Measurements from ENCODE around the gene TEPSIN. TPM values are rescaled to one million over a fixed set of nuclear protein-coding genes. Genes with fewer than 3 reads are reported as not detected.

TEPSIN gene
- total and polyA plus RNA-seq, 4 donors = 3.2 to 22.9 (median 10.7) TPM

DNA sequence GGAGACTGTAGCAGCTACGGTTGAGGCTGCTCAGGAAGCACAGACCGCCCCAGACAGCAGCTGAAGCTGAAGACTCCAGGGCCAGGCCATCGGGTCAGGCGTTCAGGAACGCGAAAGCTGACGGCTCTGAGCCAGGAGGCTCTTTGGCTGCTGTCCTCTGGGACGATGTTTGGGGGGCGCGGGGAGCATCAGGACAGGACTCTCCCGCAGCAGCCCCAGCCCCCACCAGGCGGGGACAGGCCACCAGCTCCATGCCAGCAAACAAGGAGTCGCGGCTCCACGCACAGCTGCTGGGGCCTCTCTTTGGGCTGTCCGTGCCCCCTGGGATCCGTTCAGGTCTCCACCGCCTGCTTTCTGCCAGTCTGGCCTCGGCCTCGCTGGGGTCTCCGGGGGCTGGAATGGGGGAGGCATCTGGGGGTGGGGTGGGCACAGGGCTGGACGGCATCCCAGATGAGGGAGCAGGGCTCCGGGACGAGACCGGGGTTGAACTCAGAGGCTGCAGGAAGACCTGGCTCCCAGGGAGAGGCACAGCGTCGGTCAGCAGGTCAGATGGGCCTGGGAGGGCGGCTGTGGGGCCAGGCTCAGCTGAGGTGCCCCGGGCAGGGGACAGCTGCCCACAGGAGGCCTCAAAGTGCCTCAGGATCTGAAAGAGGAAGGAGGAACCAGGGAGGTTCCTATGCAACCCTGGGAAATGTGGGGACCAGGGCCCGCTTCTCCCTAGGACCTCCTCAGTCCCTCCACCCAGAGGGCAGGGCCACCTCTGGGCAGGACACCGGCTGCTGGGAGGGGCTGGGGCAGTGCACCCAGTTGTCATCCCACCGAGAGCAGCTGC lies 9.8 kb downstream of the TEPSIN start:
- DNase-seq (ENCODE audit: low spot score) = no peak
- H3K36me3 ChIP-seq (ENCODE audit: control insufficient read depth in 4 of 4, insufficient read depth in 3 of 4, low read depth in 1 of 4, low read length in 3 of 4) = peaks cover 5 to 33% (median 13%) of the 10 kb centered on the region in 4 donors

More for the DNA sequence above, 9.8 kb downstream of the TEPSIN start:
- no peaks in the 10 kb centered on the region for H3K9me3 ChIP-seq (ENCODE audit: control insufficient read depth in 4 of 4, low read length in 3 of 4)
- H3K4me1 ChIP-seq (ENCODE audit: control insufficient read depth in 4 of 4, insufficient read depth in 4 of 4, low read length in 3 of 4) = peaks cover 0 to 7% (median 0%) of the 10 kb centered on the region in 4 donors
- no peak overlapping the region for H3K9ac ChIP-seq (ENCODE audit: low read depth in 1 of 2, low read length in 2 of 2)
- TF ChIP-seq, protein P1, sequence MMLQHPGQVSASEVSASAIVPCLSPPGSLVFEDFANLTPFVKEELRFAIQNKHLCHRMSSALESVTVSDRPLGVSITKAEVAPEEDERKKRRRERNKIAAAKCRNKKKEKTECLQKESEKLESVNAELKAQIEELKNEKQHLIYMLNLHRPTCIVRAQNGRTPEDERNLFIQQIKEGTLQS (IDR thresholded peaks at IDR 0.05) = no peak
- TF ChIP-seq HNF4A (conservative IDR thresholded peaks at IDR 0.05) = no peak
- TF ChIP-seq, protein P2, sequence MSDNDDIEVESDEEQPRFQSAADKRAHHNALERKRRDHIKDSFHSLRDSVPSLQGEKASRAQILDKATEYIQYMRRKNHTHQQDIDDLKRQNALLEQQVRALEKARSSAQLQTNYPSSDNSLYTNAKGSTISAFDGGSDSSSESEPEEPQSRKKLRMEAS (IDR thresholded peaks at IDR 0.05) = no peak
- no peak for TF ChIP-seq GABPA (IDR thresholded peaks at IDR 0.05 in 1 of 2, conservative IDR thresholded peaks at IDR 0.05 in 1 of 2)
- no peak for TF ChIP-seq FOXA1 (IDR thresholded peaks at IDR 0.05)
- TF ChIP-seq, protein P3, sequence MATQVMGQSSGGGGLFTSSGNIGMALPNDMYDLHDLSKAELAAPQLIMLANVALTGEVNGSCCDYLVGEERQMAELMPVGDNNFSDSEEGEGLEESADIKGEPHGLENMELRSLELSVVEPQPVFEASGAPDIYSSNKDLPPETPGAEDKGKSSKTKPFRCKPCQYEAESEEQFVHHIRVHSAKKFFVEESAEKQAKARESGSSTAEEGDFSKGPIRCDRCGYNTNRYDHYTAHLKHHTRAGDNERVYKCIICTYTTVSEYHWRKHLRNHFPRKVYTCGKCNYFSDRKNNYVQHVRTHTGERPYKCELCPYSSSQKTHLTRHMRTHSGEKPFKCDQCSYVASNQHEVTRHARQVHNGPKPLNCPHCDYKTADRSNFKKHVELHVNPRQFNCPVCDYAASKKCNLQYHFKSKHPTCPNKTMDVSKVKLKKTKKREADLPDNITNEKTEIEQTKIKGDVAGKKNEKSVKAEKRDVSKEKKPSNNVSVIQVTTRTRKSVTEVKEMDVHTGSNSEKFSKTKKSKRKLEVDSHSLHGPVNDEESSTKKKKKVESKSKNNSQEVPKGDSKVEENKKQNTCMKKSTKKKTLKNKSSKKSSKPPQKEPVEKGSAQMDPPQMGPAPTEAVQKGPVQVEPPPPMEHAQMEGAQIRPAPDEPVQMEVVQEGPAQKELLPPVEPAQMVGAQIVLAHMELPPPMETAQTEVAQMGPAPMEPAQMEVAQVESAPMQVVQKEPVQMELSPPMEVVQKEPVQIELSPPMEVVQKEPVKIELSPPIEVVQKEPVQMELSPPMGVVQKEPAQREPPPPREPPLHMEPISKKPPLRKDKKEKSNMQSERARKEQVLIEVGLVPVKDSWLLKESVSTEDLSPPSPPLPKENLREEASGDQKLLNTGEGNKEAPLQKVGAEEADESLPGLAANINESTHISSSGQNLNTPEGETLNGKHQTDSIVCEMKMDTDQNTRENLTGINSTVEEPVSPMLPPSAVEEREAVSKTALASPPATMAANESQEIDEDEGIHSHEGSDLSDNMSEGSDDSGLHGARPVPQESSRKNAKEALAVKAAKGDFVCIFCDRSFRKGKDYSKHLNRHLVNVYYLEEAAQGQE (IDR thresholded peaks at IDR 0.05) = no peak
- TF ChIP-seq TAF1 (conservative IDR thresholded peaks at IDR 0.05) = no peak
- no peak for TF ChIP-seq HNF4G (IDR thresholded peaks at IDR 0.05)
- TF ChIP-seq SP1 (IDR thresholded peaks at IDR 0.05) = no peak
- TF ChIP-seq, protein P4, sequence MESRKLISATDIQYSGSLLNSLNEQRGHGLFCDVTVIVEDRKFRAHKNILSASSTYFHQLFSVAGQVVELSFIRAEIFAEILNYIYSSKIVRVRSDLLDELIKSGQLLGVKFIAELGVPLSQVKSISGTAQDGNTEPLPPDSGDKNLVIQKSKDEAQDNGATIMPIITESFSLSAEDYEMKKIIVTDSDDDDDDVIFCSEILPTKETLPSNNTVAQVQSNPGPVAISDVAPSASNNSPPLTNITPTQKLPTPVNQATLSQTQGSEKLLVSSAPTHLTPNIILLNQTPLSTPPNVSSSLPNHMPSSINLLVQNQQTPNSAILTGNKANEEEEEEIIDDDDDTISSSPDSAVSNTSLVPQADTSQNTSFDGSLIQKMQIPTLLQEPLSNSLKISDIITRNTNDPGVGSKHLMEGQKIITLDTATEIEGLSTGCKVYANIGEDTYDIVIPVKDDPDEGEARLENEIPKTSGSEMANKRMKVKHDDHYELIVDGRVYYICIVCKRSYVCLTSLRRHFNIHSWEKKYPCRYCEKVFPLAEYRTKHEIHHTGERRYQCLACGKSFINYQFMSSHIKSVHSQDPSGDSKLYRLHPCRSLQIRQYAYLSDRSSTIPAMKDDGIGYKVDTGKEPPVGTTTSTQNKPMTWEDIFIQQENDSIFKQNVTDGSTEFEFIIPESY (IDR thresholded peaks at IDR 0.05) = no peak
- TF ChIP-seq, protein P5, sequence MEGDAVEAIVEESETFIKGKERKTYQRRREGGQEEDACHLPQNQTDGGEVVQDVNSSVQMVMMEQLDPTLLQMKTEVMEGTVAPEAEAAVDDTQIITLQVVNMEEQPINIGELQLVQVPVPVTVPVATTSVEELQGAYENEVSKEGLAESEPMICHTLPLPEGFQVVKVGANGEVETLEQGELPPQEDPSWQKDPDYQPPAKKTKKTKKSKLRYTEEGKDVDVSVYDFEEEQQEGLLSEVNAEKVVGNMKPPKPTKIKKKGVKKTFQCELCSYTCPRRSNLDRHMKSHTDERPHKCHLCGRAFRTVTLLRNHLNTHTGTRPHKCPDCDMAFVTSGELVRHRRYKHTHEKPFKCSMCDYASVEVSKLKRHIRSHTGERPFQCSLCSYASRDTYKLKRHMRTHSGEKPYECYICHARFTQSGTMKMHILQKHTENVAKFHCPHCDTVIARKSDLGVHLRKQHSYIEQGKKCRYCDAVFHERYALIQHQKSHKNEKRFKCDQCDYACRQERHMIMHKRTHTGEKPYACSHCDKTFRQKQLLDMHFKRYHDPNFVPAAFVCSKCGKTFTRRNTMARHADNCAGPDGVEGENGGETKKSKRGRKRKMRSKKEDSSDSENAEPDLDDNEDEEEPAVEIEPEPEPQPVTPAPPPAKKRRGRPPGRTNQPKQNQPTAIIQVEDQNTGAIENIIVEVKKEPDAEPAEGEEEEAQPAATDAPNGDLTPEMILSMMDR (IDR thresholded peaks at IDR 0.05; ENCODE audit: low read depth, low read length, missing input control) = no peak
- no peak for TF ChIP-seq JUND (IDR thresholded peaks at IDR 0.05)
- TF ChIP-seq NR2F2 (IDR thresholded peaks at IDR 0.05) = no peak
- no peak for TF ChIP-seq EGR1 (IDR thresholded peaks at IDR 0.05; ENCODE audit: low read depth in 2 of 2)
- TF ChIP-seq FOXA2 (IDR thresholded peaks at IDR 0.05) = no peak
- TF ChIP-seq RXRA (IDR thresholded peaks at IDR 0.05) = no peak
- 89% methylated on average over 32 of the region's 32 CpGs for WGBS
- H3K4me3 ChIP-seq (ENCODE audit: low read depth in 1 of 3, low read length in 3 of 3) = no peak overlapping the region
- no peaks in the 10 kb centered on the region for H3K27me3 ChIP-seq (ENCODE audit: control insufficient read depth in 4 of 4, insufficient read depth in 4 of 4, low read length in 3 of 4)
- H3K27ac ChIP-seq (ENCODE audit: low read depth in 1 of 2, low read length in 2 of 2) = peak overlapping the region in 1 of 2 donors; percentile 2
